Measurements from ENCODE around the gene CYP27A1.
A peak's percentile ranks its signal among the peaks of the same experiment; 100 is the strongest.
"Not testable (repeated sequence)": the region's sequence is repeated elsewhere in the genome, so short reads cannot be mapped to it uniquely, and the experiment has no call there.

CYP27A1 gene

DNA sequence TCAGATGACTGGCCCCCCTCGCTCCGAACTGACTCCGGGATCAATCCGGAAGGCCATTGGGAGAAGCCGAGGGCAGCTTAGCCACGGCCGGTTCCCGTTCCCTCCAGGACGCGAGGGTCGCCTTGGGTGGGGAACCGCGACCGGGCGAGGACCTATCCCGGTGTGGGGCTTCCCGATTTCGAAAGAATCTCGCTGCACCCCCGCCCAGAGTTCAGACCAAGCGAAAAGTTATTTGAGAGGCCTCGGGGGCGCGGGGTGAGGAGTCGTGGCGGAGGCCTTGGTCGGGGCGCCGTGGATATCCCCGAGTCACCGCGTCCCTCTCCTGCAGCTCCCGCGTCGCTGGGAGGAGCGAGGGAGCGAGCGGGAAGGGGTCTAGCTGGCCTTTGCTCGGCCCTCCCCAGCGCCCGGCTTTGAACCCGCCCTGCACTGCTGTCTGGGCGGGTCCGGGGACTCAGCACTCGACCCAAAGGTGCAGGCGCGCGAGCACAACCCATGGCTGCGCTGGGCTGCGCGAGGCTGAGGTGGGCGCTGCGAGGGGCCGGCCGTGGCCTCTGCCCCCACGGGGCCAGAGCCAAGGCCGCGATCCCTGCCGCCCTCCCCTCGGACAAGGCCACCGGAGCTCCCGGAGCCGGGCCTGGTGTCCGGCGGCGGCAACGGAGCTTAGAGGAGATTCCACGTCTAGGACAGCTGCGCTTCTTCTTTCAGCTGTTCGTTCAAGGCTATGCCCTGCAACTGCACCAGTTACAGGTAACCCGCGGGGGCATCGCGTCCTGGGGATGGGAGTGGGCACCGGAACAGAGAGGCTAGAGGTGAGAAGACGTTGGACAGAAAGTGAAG is at the start of gene CYP27A1:
CYP27A1 (plus strand) TSS at position 457 of the 837 bp plus-strand sequence; CDS start at position 493, 36 bp downstream.
- peak; percentile 27 for DNase-seq (ENCODE audit: low read depth)

DNA sequence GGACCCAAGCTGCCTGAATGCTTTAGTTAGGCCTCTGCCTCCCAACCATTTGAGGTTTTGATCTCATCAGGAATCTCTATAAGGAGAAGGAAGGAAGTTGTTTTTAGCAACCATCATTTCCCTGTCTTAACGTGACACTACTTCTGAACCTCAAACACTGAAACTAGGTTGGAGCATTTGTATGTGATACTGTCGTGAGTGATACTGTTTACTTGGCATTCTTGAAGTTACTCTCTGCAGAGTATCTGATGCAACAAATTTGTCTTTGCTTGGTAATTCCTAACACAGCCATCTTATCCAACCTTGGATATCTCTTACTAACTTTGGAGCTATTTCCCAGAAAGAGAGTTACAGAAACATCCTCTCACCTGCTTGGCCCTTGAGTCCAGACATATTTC is 49.2 kb upstream of the CYP27A1 start:
- DNase-seq (ENCODE audit: low read depth), result peak; percentile 56

- DNase-seq (ENCODE audit: low read depth), result peak; percentile 97
These were observed 48.6 kb upstream of the CYP27A1 start for GRCh38 chr2:218733171-218734021.

- DNase-seq (ENCODE audit: low read depth), result no peak
These were observed 47.6 kb upstream of the CYP27A1 start for GRCh38 chr2:218734190-218734975.

DNA sequence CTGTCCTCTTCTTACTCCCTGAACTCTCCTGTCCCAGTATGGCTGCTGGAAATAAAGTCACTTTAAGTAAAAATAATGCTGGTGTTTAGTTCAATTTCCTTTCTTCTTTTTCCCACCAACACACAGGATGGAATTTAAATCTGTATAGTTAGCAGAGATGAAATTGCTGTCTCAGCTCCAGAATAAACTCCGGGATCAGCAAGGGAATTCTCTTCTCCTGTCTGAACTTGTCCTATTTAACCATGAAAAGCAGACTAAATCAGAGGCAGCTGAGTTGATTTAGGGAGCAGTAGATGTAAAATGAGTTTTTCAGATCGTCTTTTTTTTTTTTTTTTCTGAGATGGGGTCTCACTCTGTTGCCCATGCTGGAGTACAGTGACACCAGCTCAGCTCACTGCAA is 45.4 kb upstream of the CYP27A1 start:
- DNase-seq (ENCODE audit: low read depth), result no peak

DNA sequence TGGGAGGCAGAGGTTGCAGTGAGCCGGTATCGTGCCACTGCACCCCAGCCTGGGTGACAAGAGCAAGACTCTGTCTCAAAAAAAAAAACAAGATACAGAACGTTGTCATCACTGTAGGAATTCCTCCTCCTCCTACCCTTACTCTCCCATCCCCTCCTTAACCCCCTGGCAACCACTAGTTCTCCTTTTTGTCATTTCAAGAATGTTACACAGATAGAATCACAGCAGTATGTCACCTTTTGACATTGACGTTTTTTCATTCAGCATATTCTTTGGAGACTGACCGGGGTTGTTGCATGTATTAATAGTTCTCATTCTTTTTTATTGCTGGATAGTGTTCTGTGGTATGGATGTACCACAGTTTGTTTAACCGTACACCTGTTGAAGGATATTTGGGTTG is 38.9 kb upstream of the CYP27A1 start:
- DNase-seq (ENCODE audit: low read depth), result no peak

DNA sequence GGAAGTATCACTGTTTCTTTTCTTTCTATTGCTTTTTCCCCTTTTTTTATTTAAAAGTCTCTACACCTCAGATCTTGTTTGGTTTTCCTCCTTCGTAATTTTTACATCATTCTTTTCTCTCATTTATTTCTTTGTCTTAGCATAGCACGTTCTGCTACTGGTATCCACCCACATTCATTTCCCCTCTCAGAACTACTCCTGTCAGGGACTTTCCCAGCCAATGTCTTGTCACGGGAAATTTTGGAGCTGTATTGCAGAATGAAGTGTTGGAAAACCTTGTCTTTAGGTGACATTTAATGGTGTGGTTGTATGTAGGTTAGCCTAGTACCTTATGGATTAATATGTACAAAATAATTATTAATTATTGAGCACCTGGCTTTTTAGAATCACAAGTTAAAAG is 37.3 kb upstream of the CYP27A1 start:
- no peak for DNase-seq (ENCODE audit: low read depth)

GRCh38 chr2:218745160-218745558 is 36.8 kb upstream of the CYP27A1 start:
- no peak for DNase-seq (ENCODE audit: low read depth)

DNA sequence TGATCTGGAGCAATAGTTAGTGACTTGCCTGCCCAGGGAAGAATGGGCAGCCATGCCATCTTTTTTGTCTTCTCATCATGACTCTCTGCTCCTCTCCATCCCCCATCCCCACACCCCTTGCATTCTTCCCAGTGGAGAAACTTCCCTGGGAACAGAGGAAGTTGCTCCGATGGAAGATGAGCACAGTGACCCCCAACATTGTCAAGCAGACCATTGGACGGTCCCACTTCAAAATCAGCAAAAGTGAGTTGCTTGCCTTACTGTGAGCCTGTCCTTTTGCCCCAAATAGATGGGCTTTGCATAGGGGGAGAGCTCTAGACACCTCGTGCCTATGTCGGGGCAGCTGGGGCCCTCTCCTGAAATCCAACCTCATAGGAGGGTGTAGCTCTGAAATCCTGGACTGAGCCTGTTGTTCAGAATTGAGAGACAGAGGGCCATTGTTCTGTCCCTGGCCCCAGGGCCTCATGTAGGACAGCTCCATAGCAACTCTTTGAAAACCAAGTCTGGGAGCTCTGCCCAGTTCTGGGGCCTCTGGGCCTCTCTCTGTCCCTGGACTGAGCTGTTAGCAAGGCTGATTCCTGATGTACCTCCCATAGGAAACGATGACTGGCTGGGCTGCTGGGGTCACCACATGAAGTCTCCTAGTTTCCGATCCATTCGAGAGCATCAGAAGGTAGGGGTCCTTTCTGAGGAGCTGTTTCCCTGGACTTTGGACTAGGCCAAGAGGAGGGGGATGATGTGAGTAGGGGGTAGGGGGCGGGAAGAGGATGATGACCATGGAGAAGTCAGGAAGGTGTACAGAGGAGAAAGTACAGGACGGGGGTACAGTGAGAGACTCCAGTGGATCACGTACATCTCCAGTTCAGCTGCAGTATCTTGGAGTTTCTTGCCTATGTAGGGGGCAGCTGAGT is 36.1 kb upstream of the CYP27A1 start:
- DNase-seq (ENCODE audit: low read depth), result peak; percentile 69

DNA sequence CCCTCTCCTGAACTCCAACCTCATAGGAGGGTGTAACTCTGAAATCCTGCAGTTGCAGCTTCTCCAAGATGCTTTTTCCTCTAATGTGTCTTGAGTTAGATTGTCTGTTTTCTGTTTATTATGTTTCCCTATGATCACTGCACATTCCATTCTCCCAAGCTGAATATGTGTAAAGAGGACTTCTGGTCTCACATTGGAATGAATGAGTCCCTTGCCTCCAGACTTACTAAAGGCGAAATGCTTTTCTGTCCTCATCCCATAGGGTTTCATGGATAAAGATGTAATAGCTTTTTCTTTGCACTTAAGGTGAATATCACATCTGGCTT is 35.5 kb upstream of the CYP27A1 start:
- DNase-seq (ENCODE audit: low read depth), result no peak

GRCh38 chr2:218746960-218747359 is 35.0 kb upstream of the CYP27A1 start:
- no peak for DNase-seq (ENCODE audit: low read depth)

- no peak for DNase-seq (ENCODE audit: low read depth)
These were observed 33.1 kb upstream of the CYP27A1 start for GRCh38 chr2:218748741-218749441.

- DNase-seq (ENCODE audit: low read depth), result no peak
These were observed 27.7 kb upstream of the CYP27A1 start for GRCh38 chr2:218754201-218754600.

DNA sequence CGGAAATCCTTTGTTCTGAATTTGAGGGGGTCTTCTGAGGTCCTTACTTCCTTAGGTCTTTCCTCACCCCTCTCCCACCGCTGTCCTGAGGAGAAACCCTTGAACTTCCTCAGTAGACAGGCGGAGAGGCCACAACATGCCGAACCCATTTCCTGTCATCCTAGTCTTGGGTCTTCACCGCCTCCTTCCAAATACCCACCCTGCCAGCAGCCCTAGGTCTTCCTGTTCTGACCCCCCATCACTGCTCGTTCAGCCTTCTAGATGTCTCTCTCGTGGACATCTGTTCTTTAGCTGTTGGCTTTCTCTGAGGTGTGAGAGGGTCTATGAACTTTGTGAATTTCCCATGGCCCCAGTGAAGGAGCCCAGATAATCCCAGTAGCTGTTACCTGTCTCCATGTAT is 27.2 kb upstream of the CYP27A1 start:
- DNase-seq (ENCODE audit: low read depth), result no peak

GRCh38 chr2:218755198-218755566 is 26.8 kb upstream of the CYP27A1 start:
- DNase-seq (ENCODE audit: low read depth), result no peak

- no peak for DNase-seq (ENCODE audit: low read depth)
These were observed 26.2 kb upstream of the CYP27A1 start for GRCh38 chr2:218755567-218756404.

DNA sequence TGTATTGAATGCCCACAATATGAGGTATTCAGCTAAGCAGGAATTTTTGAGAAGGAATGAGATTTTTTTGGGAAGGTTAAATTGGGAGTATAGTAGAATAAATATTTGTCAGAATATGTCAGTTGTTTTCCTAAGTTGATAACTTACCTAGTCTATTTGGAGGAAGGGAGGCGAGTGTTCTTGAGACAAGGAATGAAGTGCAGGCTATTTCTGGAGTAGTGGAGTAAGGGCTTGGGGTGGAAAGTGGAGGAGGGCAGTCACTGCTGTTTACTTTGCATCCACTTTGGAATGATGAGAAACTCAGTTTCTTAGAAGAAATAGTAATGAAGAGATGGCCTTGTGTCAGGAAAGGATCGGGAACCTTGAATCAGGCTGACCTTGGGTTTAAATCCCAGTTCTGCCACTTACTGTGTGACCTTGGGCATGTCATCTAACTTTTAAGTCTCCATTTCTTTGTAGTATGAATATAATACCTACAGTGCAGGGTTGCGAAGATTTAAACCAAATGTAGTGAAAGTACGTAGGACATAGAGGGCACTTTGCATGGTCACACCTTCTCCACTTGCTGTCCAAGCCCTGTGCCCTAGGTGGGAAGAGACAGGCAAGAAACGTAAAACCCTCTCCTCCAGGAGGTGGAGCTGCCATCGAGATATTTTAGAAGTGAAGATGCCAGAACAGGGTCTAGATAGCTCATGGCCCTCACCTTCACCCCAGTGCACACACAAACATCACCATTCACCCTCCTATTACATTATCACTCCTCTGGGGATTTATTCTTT is 25.2 kb upstream of the CYP27A1 start:
- no peak for DNase-seq (ENCODE audit: low read depth)

- no peak for DNase-seq (ENCODE audit: low read depth)
These were observed 20.2 kb upstream of the CYP27A1 start for GRCh38 chr2:218761795-218762194.

GRCh38 chr2:218772759-218773158 is 9.2 kb upstream of the CYP27A1 start:
- DNase-seq (ENCODE audit: low read depth), result not testable (repeated sequence)

All from iris pigment epithelial cell (primary cell).